ENCODE measurements around the gene KLF2.
A peak's percentile ranks its signal among the peaks of the same experiment; 100 is the strongest.

KLF2 gene

DNA sequence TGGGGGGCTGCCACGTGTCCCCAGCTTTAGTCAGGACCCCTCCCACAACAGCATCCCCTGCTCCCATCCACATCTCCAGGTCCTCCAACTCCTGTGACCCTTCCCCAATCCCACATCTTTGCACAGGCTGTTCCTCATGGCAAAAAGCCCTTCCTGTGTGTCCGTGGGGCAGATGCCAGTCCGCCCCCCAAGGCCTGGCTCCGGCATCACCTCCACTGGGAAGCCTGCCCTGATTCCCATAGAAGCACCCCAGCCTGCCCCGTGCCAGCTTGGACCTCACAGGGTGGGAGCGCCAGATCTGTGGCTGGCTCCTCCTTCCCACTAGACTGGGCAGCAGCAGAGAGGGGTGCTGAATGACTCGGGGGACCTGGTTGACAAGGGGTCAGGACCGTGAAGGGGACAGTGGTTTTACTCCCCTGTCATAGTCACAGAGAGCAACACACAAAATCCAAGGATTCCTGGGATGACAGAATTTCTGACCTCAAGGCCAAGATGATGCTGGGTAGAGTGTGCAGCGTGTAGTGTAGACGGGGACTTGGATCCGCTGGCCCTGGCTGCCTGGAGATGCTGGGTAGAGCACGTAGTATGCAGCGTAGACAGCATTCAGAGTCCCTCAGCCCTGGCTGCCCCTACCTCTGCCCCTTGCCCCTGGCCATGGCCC lies 13.3 kb downstream of the KLF2 start:
- TF ChIP-seq, protein P1, sequence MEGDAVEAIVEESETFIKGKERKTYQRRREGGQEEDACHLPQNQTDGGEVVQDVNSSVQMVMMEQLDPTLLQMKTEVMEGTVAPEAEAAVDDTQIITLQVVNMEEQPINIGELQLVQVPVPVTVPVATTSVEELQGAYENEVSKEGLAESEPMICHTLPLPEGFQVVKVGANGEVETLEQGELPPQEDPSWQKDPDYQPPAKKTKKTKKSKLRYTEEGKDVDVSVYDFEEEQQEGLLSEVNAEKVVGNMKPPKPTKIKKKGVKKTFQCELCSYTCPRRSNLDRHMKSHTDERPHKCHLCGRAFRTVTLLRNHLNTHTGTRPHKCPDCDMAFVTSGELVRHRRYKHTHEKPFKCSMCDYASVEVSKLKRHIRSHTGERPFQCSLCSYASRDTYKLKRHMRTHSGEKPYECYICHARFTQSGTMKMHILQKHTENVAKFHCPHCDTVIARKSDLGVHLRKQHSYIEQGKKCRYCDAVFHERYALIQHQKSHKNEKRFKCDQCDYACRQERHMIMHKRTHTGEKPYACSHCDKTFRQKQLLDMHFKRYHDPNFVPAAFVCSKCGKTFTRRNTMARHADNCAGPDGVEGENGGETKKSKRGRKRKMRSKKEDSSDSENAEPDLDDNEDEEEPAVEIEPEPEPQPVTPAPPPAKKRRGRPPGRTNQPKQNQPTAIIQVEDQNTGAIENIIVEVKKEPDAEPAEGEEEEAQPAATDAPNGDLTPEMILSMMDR (IDR thresholded peaks at IDR 0.05; ENCODE audit: insufficient read depth, low read depth, low read length, missing control alignments): no peak
- no peak overlapping the region for H3K4me3 ChIP-seq (ENCODE audit: low read depth, low read length)

DNA sequence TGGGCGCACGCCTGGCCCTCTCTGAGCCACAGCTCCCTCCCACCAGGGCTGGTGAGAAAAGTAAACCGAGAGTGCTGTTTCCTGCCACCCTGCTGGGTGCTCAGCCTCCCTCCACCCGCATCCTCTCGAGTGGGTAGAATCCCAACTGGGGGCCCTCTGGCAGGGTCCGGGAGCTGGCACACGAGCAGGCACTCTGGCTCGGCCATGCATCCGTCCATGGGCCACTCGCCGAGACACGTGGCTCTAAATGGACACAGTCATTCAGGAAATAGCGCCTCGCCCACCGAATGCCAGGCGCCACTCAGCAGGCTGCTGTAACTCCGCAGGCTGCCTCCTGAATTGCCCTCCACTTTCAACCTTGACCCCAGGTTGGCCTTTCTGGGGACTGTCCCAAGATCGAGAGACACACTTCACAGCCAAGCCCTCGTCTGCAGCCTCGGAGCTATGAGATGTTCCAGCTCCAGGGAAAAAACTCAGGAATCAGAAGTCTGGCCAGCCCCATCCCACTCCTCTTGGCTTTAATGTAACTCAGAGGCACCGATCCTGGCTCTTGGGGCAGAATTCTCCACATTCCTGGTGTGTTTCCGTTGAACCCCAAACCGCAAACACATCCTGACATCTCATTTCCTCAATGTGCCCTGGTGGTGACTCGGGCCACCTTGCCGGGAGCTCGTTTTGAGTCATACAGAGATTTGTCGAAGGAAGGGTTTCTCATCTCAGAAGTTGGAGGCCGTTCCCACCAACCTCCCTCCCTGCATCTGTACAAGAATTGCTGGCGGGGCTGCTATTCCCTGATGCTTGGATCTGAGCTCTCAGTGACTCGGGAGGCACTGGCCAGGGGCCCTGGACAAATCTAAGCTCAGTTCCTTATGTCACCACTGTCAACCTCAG lies 14.1 kb downstream of the KLF2 start:
- TF ChIP-seq, protein P1 (IDR thresholded peaks at IDR 0.05; ENCODE audit: insufficient read depth, low read depth, low read length, missing control alignments): no peak
- DNase-seq (ENCODE audit: low read depth): peak; percentile 89
- H3K4me3 ChIP-seq (ENCODE audit: low read depth, low read length): no peak overlapping the region

More for the DNA sequence above, 13.3 kb downstream of the KLF2 start:
- no peak for DNase-seq (ENCODE audit: low read depth)

DNA sequence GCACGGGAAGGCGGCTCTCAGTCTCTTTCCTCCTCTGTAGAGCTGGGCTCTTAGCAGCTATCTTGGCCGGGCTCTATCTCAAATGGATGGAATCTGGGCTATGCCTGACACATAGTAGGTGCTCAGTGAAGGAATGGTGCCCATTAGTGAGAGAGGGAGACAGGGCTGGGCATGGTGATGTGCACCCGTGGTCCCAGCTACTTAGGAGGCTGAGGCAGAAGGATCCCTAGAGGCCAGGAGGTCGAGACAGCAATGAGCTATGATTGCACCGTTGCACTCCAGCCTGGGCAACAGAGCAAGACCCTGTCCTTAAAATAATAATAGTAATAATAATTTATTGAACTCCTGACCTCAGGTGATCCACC lies 14.7 kb downstream of the KLF2 start:
- no peak for DNase-seq (ENCODE audit: low read depth)
- H3K4me3 ChIP-seq (ENCODE audit: low read depth, low read length): no peak overlapping the region
- TF ChIP-seq, protein P1 (IDR thresholded peaks at IDR 0.05; ENCODE audit: insufficient read depth, low read depth, low read length, missing control alignments): no peak

DNA sequence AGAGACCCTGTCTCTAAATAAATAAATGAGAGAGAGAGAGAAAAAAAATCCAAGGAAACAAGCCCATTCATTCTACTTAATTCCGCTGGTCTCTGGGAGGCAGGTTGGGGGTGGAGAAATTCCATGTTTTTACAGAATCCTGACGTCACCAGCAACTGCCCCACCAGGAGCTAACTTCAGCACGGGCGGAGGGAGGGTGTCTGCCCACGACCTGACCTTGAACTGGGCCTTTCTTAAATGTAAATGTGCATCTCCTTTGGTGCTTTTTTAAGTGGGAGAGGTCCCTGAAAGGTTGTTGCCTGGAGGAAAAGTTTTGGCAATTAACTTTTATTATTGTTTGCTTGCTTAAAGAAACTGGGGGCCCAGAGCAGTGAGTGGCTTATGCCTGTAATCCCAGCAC lies 15.5 kb downstream of the KLF2 start:
- DNase-seq (ENCODE audit: low read depth): no peak
- TF ChIP-seq, protein P1 (IDR thresholded peaks at IDR 0.05; ENCODE audit: insufficient read depth, low read depth, low read length, missing control alignments): no peak
- H3K4me3 ChIP-seq (ENCODE audit: low read depth, low read length): no peak overlapping the region

DNA sequence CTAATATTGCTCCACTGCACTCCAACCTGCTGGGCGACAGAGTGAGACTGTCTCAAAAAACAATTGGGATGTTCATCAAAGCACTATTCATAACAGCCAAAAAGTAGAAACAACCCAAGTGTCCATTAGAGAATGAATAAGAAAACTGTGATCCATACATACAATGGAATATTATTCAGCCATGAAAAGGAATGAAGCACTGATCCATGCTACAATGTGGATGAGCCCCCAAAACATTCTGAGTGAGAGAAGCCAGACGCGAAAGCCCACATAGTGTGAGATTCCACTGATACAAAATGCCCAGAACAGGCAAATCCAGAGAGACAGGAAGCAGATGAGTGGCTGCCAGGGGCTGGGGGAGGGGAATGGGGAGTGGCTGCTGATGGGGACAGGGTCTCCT lies 16.0 kb downstream of the KLF2 start:
- DNase-seq (ENCODE audit: low read depth): no peak
- H3K4me3 ChIP-seq (ENCODE audit: low read depth, low read length): no peak overlapping the region
- TF ChIP-seq, protein P1 (IDR thresholded peaks at IDR 0.05; ENCODE audit: insufficient read depth, low read depth, low read length, missing control alignments): no peak

DNA sequence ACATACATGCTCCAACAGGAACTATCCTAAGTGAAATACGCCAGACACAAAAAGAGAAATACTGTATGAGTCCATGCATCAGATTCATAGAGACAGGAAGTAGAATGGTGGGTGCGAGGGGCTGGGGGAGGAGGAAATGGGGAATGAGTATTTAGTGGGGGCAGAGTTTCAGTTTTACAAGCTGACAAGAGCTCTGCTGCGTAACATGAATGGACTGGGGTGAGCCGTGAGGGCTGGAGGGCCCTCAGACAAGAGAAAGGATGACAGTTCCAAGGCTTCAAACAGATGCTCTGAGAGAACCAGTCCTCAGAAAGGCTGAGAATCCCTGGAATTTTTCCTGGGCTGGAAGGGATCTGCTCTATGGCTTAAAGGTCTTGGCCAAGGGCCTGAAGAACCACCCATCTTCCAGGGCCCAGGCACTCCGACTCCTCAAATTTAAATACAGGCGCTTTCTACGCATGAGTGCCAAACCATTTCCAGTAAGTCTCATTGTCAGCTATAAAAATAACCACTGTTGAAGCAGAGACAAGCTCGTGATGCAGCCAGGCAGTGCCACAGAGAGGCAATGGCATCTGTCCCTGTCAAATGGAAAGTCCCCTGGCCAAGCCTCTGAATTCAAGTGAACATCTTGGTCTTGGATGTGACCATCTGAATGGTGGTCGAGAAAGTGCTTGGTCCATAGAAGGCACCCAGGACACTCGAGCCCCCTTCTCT lies 17.5 kb downstream of the KLF2 start:
- peak; percentile 93 for DNase-seq (ENCODE audit: low read depth)
- TF ChIP-seq, protein P1 (IDR thresholded peaks at IDR 0.05; ENCODE audit: insufficient read depth, low read depth, low read length, missing control alignments): no peak
- peak overlapping the region; percentile 11 for H3K4me3 ChIP-seq (ENCODE audit: low read depth, low read length)
